Large intestine (tissue), 3 donors: Measurements from ENCODE around the gene LANCL3. TPM values are rescaled to one million over a fixed set of nuclear protein-coding genes. Genes with fewer than 3 reads are reported as not detected.

Experiments
- DNase-seq, 2 donors: peaks; one replicate each; pipeline versions ENCODE4 v3.0.0 to v3.0.0-alpha.2; 2013
- H3K27ac ChIP-seq: one replicate; pipeline ENCODE4 v1.5.1; 2013; ENCODE audit warnings: low read length
- H3K27me3 ChIP-seq: 2 replicates; pipeline ENCODE4 v1.6.1; 2013; ENCODE audit warnings: low read length; ENCODE audit not compliant: control insufficient read depth, insufficient read depth
- H3K36me3 ChIP-seq: 2 replicates; pipeline ENCODE4 v1.6.1; 2013; ENCODE audit warnings: low read length; ENCODE audit not compliant: control insufficient read depth, insufficient read depth
- H3K4me1 ChIP-seq: one replicate; pipeline ENCODE4 v1.6.1; 2013; ENCODE audit warnings: low read length; ENCODE audit not compliant: control insufficient read depth, insufficient read depth
- H3K4me3 ChIP-seq: one replicate; pipeline ENCODE4 v1.5.1; 2013; ENCODE audit warnings: low read length
- H3K9me3 ChIP-seq: one replicate; pipeline ENCODE4 v1.6.1; 2013; ENCODE audit warnings: mild to moderate bottlenecking, low read depth, low read length, moderate library complexity; ENCODE audit not compliant: control insufficient read depth
- WGBS: methylation state at CpG from one replicate; pipeline ENCODE4 v1.1.5; 2013; ENCODE audit warnings: low lambda C conversion rate; ENCODE audit not compliant: insufficient coverage; 5-methylcytosine and 5-hydroxymethylcytosine counted together
- polyA plus RNA-seq: library from polyadenylated mRNA; unstranded; fragments of 120-200 nt; gene quantifications from one replicate; pipeline ENCODE4 v1.2.1, GENCODE V29; 2013

Gene LANCL3
- polyA plus RNA-seq, 1 donor = 0.33 TPM

DNA sequence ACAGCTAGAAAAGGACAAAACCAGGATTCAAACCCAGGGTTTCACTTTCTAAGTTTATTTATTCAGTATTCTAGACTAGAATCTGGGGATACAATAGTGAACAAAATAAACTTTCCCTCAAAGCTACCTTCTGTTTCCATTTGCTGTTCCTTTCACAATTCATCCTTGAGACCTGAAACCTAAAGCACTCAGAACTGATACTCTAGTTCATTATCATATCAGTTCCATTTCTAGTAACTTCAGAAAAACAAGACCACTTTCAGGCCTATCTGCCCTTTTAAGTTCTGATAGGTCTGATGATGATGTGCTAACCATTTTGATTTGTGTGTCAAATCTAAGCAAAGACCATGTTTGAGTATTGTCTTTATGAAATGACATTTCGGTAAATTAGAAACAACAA is 106.3 kb downstream of the LANCL3 start:
- no peaks in the 10 kb centered on the region for H3K36me3 ChIP-seq
- no peaks in the 10 kb centered on the region for H3K9me3 ChIP-seq
- no peak overlapping the region for H3K4me3 ChIP-seq
- DNase-seq = no peak
- WGBS = 100% methylated on average over 1 of the region's 1 CpG
- no peak overlapping the region for H3K27ac ChIP-seq
- H3K4me1 ChIP-seq = peaks cover 19% of the 10 kb centered on the region
- H3K27me3 ChIP-seq = no peaks in the 10 kb centered on the region

GRCh38 chrX:37678574-37678973 is 107.1 kb downstream of the LANCL3 start:
- H3K9me3 ChIP-seq = no peaks in the 10 kb centered on the region
- H3K36me3 ChIP-seq = no peaks in the 10 kb centered on the region
- peak in 1 of 2 donors; percentile 31 for DNase-seq
- WGBS = no CpG with 5 or more reads among the region's 1 CpG
- no peak overlapping the region for H3K4me3 ChIP-seq
- H3K27ac ChIP-seq = no peak overlapping the region
- no peaks in the 10 kb centered on the region for H3K27me3 ChIP-seq
- peaks cover 19% of the 10 kb centered on the region for H3K4me1 ChIP-seq

- Histone ChIP-seq H3K36me3 (no peaks in the 10 kb centered on the region), H3K27ac (peak overlapping the region; percentile 54), H3K9me3 (no peaks in the 10 kb centered on the region), H3K4me3 (no peak overlapping the region), H3K27me3 (no peaks in the 10 kb centered on the region), H3K4me1 (peaks cover 19% of the 10 kb centered on the region)
- WGBS = no CpG with 5 or more reads among the region's 1 CpG
- no peak for DNase-seq
These were observed 107.8 kb downstream of the LANCL3 start for GRCh38 chrX:37679230-37679629.

DNA sequence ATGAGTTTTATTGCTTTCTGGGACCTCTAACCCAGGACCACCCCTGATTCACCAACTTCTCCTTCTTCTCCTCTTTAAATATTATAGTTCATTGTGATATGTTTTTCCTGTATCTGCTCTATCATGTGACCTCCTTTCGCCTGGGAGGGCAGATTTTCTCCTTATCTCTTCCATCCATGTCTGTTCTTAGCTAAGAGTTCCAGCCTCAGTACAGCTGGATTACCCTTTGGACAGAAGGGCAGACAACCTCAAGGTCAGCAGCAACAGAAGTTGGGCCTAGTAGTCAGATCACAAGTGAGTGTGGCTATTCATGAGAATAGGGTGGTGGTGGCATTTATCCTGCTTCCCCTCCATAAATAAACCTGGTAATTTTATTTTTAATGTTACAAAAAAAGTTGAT is 108.4 kb downstream of the LANCL3 start:
- H3K36me3 ChIP-seq = no peaks in the 10 kb centered on the region
- peak; percentile 47 to 62 for DNase-seq
- no peaks in the 10 kb centered on the region for H3K27me3 ChIP-seq
- H3K4me1 ChIP-seq = peaks cover 19% of the 10 kb centered on the region
- no peaks in the 10 kb centered on the region for H3K9me3 ChIP-seq
- peak overlapping the region; percentile 54 for H3K27ac ChIP-seq
- WGBS = no CpG with 5 or more reads among the region's 1 CpG
- H3K4me3 ChIP-seq = no peak overlapping the region

DNA sequence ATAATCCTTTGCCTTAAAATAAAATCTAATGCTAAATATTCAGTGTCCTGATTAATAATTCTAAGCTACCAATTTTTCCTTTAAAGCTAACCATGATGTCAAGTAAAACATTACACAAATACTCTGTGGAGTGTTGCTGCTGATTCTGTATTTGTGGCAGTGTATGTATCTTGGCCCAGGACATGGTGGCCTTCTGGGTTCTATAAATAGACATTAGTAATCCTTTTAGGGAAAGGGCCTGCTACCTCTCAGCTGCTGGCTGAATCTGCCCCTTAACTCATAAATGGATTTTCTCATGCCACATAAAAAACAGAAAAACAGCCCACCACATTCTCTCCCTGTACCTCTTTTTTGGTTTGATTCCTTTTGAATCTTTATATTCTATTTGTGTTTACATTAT is 113.0 kb downstream of the LANCL3 start:
- H3K4me1 ChIP-seq = peaks cover 11% of the 10 kb centered on the region
- H3K27ac ChIP-seq = peak overlapping the region; percentile 72

DNA sequence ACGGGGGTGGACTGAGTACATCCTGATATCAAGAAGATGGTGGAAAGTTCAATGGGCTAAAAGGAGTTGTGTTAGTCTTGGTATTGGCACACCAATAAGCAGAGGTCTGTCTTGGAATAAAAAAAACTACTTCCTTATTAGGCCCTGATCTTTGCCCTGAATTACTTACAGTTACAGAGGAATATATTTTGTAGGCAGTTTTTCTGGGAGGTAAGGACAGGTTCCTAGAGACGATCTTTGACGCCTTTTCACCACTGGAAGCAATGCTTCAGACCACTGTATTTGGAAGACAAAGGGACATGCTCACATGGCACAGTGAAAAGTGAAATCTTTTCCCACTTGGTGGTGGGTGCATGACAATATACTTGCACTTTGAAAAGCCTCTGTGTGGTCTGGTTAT is 113.5 kb downstream of the LANCL3 start:
- DNase-seq = peak; percentile 34 to 76
- peaks cover 7% of the 10 kb centered on the region for H3K4me1 ChIP-seq
- peak overlapping the region; percentile 19 for H3K4me3 ChIP-seq
- H3K27me3 ChIP-seq = no peaks in the 10 kb centered on the region
- H3K36me3 ChIP-seq = no peaks in the 10 kb centered on the region
- WGBS = no CpG with 5 or more reads among the region's 3 CpGs
- peak overlapping the region; percentile 72 for H3K27ac ChIP-seq
- no peaks in the 10 kb centered on the region for H3K9me3 ChIP-seq

More for the DNA sequence above, 113.0 kb downstream of the LANCL3 start:
- H3K27me3 ChIP-seq = no peaks in the 10 kb centered on the region
- no peaks in the 10 kb centered on the region for H3K36me3 ChIP-seq
- H3K4me3 ChIP-seq = no peak overlapping the region
- peak in 1 of 2 donors; percentile 15 for DNase-seq
- no peaks in the 10 kb centered on the region for H3K9me3 ChIP-seq

GRCh38 chrX:37685381-37686359 is 114.2 kb downstream of the LANCL3 start, which contains the start of gene XK:
XK (plus strand) TSS chrX:37685791; CDS start chrX:37685962, 171 bp downstream.
- WGBS = no CpG with 5 or more reads among the region's 100 CpGs

DNA sequence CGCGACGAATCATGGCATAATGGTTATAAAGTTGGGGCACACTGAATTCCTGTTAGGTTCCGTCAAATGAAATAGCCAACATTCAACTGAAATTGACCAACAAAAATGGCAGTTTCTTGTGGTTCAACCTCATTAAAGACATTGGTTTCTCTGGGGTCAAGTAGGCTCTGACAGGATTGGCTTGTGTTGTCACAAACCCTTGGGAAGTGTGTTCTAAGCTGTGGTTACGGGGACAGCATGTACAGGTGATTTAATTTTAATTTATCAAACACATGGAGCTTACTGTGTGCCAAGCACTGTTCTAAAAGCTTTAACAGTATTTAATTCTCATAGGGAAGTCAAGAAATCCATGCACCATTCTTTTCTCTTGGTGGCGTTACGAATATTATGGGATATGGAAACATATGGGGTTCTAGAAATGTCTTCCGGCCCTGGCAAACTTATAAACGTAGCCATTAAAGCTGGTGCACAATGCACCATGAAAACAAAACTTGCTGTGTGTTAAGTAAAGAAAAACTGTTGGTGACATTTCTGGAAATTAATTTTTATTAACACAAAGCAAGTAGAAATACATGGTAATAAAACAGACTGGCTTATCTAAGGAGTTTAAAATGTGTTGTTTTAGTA is 115.0 kb downstream of the LANCL3 start:
- Histone ChIP-seq H3K27ac (peak overlapping the region; percentile 82), H3K4me3 (peak overlapping the region; percentile 53), H3K27me3 (no peaks in the 10 kb centered on the region), H3K36me3 (no peaks in the 10 kb centered on the region), H3K9me3 (no peaks in the 10 kb centered on the region), H3K4me1 (peaks cover 5% of the 10 kb centered on the region)
- DNase-seq = no peak
- WGBS = no CpG with 5 or more reads among the region's 9 CpGs

More at GRCh38 chrX:37685381-37686359, 114.2 kb downstream of the LANCL3 start, which contains the start of gene XK:
- Histone ChIP-seq H3K36me3 (no peaks in the 10 kb centered on the region), H3K27me3 (no peaks in the 10 kb centered on the region), H3K4me1 (peaks cover 6% of the 10 kb centered on the region), H3K9me3 (no peaks in the 10 kb centered on the region), H3K4me3 (peak within 1 kb of the TSS; percentile 53), H3K27ac (peak within 1 kb of the TSS; percentile 82)
- peak; percentile 24 to 77 for DNase-seq

DNA sequence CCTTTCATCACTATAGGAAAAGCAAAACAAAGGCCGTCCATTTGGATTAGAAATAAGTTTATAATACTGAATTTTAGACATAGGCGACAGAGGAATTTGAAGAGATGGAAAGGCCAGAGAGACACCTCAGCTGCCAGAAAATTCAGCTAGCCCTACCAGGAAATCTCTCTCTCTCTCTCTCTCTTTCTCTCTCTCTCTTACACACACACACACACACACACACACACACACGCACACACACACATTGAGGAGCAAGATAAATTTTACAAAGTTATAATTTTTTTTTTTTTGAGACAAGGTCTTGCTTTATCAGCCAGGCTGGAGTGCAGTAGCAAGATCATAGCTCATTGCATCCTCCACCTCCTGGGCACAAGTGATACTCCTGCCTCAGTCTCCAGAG is 115.5 kb downstream of the LANCL3 start:
- no peak for DNase-seq
- Histone ChIP-seq H3K9me3 (no peaks in the 10 kb centered on the region), H3K27me3 (no peaks in the 10 kb centered on the region), H3K36me3 (no peaks in the 10 kb centered on the region), H3K27ac (no peak overlapping the region), H3K4me3 (no peak overlapping the region), H3K4me1 (peaks cover 5% of the 10 kb centered on the region)
- no CpG with 5 or more reads among the region's 3 CpGs for WGBS

DNA sequence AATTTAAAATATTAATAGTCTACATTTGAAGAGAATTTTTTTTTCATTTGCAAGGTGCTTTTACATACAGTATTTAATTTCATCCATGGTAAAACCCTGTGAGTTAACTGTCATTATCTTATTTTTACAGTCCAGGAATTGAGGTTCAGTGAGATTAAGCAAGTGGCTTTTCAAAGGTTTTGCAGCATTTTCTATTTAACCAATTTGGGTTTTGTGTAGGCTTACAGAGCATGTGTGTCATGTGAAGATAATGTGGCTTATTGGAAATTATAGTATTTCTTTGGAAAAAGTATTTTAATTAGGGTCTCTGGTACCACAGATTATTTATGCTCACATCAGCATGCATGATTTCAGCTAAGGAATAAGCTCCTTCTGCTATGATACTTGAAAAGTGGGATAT is 118.7 kb downstream of the LANCL3 start:
- no peak for DNase-seq
- no peak overlapping the region for H3K27ac ChIP-seq
- H3K36me3 ChIP-seq = peaks cover 2% of the 10 kb centered on the region
- no peaks in the 10 kb centered on the region for H3K27me3 ChIP-seq
- H3K4me1 ChIP-seq = peaks cover 5% of the 10 kb centered on the region
- no peaks in the 10 kb centered on the region for H3K9me3 ChIP-seq
- no peak overlapping the region for H3K4me3 ChIP-seq
